Transverse colon (tissue), 4 donors: ENCODE measurements around the gene KCNN2. TPM values are rescaled to one million over a fixed set of nuclear protein-coding genes. Genes with fewer than 3 reads are reported as not detected.
"Not testable (repeated sequence)": the region's sequence is repeated elsewhere in the genome, so short reads cannot be mapped to it uniquely, and the experiment has no call there.

Experiments used
- DNase-seq: peaks from one replicate; pipeline ENCODE4 v3.0.0-alpha.2; 2019
- H3K27ac ChIP-seq, 4 donors: fragments of 200-600 bp; sonication (generic); 2 replicates each; pipeline ENCODE4 v1.5.1; 2016 to 2018; ENCODE audit warnings: inconsistent platforms in 4 of 4
- H3K27me3 ChIP-seq: fragments of 200-600 bp; sonication (generic); 2 replicates; pipeline ENCODE4 v1.5.1; 2017; ENCODE audit warnings: inconsistent platforms
- H3K36me3 ChIP-seq, 4 donors: fragments of 200-600 bp; sonication (generic); 2 replicates each; pipeline ENCODE4 v1.5.1; 2017 to 2019; ENCODE audit warnings: inconsistent platforms in 4 of 4
- H3K4me1 ChIP-seq, 4 donors: fragments of 200-600 bp; sonication (generic); 2 replicates each; pipeline ENCODE4 v1.5.1; 2017 to 2020; ENCODE audit warnings: inconsistent platforms in 4 of 4
- H3K4me3 ChIP-seq, 4 donors: fragments of 200-600 bp; sonication (generic); 1 replicate in 1 of 4; 2 replicates in 3 of 4; pipeline versions ENCODE4 v1.5.1 to v1.6.1; 2017 to 2019; ENCODE audit warnings: inconsistent platforms in 4 of 4
- H3K9me3 ChIP-seq, 2 donors: fragments of 200-600 bp; sonication (generic); 2 replicates each; pipeline ENCODE4 v1.5.1; 2017 to 2019; ENCODE audit warnings: inconsistent platforms in 2 of 2
- EP300 ChIP-seq: sonication (generic); formaldehyde crosslinking; IDR thresholded peaks from one replicate; pipeline ENCODE4 v1.6.1; 2017; ENCODE audit warnings: antibody characterized with exemption, low read depth
- POLR2A ChIP-seq: fragments of 450-650 bp; IDR thresholded peaks from one replicate; pipeline ENCODE4 v1.6.1; 2016; ENCODE audit warnings: antibody characterized with exemption, mild to moderate bottlenecking, moderate library complexity
- POLR2AphosphoS5 ChIP-seq, 3 donors: sonication (generic); formaldehyde crosslinking; IDR thresholded peaks; one replicate each; pipeline ENCODE4 v1.6.1; 2016; ENCODE audit warnings: antibody characterized with exemption in 3 of 3
- WGBS, 2 donors: methylation state at CpG; one replicate each; pipeline ENCODE4 v1.1.5; 2018; ENCODE audit warnings: low coverage in 1 of 2; 5-methylcytosine and 5-hydroxymethylcytosine counted together
- in situ Hi-C, 4 donors: fragments of 200-750 bp; cut with MboI; loops; one replicate each; pipeline versions ENCODE4 v1.15.0 to v1.15.1; 2017; ENCODE audit warnings: low sequenced_read_pairs in 3 of 4, low pct_ligation_motif_present in 1 of 4, low pct_unique_long_range_greater_than_20kb in 1 of 4
- intact Hi-C: fragments of 100-400 bp; cut with DNase I; formaldehyde crosslinking; loops from one replicate; pipeline ENCODE4 v1.15.1; 2023; ENCODE audit warnings: low total_unique reads
- total RNA-seq, 4 donors: library from RNA; depleted of rRNA; stranded (reverse); fragments of >200 nt; gene quantifications; one replicate each; pipeline ENCODE4 v1.1.0, GENCODE V29; 2016
- TF ChIP-seq, protein P1 (sequence below), 5 experiments: fragments of 200-600 bp in 3 of 5; fragments of 450-650 bp in 2 of 5; sonication (generic) in 3 of 5; IDR thresholded peaks; 1 replicate in 2 of 5; 2 replicates in 3 of 5; pipeline ENCODE4 v1.5.1; 2016 to 2017; ENCODE audit warnings: antibody characterized with exemption in 5 of 5, inconsistent platforms in 3 of 5, mild to moderate bottlenecking in 2 of 5, moderate library complexity in 1 of 5

Gene KCNN2
- total RNA-seq, 4 donors from 2014 or later, result 0.16 to 5.8 (median 0.58) TPM

DNA sequence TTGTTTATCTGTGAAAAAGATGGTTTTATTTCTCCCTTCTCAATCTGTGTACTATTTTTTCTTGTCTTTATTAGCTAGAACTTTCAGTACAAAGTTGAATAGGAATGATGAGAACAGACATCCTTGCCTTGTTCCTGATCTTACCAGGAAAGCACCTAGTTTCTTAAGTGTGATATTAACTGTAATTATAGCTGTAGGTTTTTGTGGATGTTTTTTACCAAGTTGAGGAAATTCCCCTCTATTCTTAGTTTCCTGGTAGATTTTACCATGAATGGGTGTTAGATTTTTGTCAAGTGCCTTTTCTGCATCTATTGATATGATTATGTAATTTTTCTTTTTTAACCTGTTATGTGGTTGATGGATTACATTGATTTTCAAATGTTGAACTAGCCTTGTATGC is 68.7 kb downstream of the KCNN2 start:
- no peaks in the 10 kb centered on the region for H3K27me3 ChIP-seq
- DNase-seq, result no peak
- no peak for TF ChIP-seq EP300
- TF ChIP-seq POLR2AphosphoS5 (IDR thresholded peaks at IDR 0.05), result no peak
- TF ChIP-seq, protein P1, sequence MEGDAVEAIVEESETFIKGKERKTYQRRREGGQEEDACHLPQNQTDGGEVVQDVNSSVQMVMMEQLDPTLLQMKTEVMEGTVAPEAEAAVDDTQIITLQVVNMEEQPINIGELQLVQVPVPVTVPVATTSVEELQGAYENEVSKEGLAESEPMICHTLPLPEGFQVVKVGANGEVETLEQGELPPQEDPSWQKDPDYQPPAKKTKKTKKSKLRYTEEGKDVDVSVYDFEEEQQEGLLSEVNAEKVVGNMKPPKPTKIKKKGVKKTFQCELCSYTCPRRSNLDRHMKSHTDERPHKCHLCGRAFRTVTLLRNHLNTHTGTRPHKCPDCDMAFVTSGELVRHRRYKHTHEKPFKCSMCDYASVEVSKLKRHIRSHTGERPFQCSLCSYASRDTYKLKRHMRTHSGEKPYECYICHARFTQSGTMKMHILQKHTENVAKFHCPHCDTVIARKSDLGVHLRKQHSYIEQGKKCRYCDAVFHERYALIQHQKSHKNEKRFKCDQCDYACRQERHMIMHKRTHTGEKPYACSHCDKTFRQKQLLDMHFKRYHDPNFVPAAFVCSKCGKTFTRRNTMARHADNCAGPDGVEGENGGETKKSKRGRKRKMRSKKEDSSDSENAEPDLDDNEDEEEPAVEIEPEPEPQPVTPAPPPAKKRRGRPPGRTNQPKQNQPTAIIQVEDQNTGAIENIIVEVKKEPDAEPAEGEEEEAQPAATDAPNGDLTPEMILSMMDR (IDR thresholded peaks at IDR 0.05), result no peak
- TF ChIP-seq POLR2A, result no peak
- H3K36me3 ChIP-seq, result no peaks in the 10 kb centered on the region
- H3K4me3 ChIP-seq, result no peak overlapping the region
- H3K4me1 ChIP-seq, result no peaks in the 10 kb centered on the region
- H3K9me3 ChIP-seq, result no peaks in the 10 kb centered on the region
- intact Hi-C loops (no loop called here), in situ Hi-C loops (loop anchor here in 1 of 4 donors (25.0 kb wide), 1 partner anchor 768 kb away; no protein-coding TSS in a partner anchor)
- no peak overlapping the region for H3K27ac ChIP-seq

DNA sequence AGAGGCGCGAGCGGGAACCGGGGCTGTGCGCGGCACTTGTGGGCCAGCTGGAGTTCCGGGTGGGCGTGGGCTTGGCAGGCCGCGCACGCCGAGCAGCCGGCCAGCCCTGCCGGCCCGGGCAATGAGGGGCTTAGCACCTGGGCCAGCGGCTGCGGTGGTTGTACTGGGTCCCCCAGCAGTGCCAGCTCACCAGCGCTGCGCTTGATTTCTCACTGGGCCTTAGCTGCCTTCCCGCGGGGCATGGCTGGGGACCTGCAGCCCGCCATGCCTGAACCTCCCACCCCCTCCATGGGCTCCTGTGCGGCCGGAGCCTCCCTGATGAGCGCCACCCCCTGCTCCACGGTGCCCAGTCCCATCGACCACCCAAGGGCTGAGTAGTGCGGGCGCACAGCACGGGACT is 70.8 kb downstream of the KCNN2 start:
- H3K4me3 ChIP-seq, H3K36me3 ChIP-seq, H3K27me3 ChIP-seq, H3K27ac ChIP-seq, DNase-seq, H3K9me3 ChIP-seq, intact Hi-C loops, H3K4me1 ChIP-seq: not testable (repeated sequence)
- in situ Hi-C loops, result loop anchor here in 1 of 4 donors (25.0 kb wide), 1 partner anchor 770 kb away; no protein-coding TSS in a partner anchor
- 96% methylated on average over 17 of the region's 30 CpGs; no CpG with 5 or more reads in 1 of the 2 donors for WGBS, 2 donors

DNA sequence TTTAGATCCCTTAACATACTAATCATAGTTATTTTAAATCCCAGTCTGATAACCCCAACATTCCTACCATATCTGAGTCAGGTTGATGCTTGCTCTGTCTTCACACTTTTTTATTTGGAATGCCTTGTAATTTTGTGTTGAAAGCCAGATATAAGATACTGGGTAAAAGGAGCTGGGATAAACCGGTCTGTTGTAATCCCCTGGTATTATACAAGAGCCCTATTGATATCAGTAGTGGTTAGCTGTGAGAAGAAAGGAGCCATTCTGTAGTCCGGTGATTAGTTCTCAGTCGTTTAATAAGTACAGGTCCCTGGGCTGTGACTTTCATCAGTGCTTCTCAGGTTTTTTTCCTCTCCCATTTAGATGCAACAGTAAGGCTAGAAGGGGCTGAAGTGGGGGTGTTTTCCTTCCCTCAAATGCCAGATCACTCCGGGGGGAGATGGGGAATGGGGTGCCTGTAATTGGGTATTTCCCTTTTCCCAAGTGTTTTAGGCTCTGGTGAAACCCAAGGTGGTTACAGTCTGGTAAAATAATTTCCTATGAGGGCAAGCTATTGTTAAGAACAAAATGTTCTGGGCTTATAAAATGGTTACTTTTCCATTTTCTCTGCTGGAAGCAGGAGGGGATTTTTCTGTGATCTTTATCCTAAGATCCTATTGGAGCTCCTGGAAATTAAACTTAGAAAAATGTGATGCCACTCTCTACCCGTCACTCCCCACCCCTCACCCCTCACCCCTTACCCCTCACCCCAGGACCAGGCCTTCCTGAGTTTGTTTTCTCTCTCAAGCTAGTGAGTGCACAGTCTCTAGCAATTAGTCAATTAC is 72.7 kb downstream of the KCNN2 start:
- in situ Hi-C loops, result loop anchor here in 1 of 4 donors (25.0 kb wide), 1 partner anchor 772 kb away; no protein-coding TSS in a partner anchor
- Histone ChIP-seq H3K27ac (no peak overlapping the region), H3K4me3 (no peak overlapping the region), H3K27me3 (no peaks in the 10 kb centered on the region), H3K9me3 (no peaks in the 10 kb centered on the region), H3K36me3 (no peaks in the 10 kb centered on the region), H3K4me1 (no peaks in the 10 kb centered on the region)
- TF ChIP-seq POLR2AphosphoS5 (IDR thresholded peaks at IDR 0.05) (no peak), EP300 (no peak)
- TF ChIP-seq, protein P1 (IDR thresholded peaks at IDR 0.05), result no peak
- intact Hi-C loops, result no loop called here
- WGBS, 2 donors, result 68 to 79% methylated on average over 3 to 5 of the region's 5 CpGs
- no peak for DNase-seq

DNA sequence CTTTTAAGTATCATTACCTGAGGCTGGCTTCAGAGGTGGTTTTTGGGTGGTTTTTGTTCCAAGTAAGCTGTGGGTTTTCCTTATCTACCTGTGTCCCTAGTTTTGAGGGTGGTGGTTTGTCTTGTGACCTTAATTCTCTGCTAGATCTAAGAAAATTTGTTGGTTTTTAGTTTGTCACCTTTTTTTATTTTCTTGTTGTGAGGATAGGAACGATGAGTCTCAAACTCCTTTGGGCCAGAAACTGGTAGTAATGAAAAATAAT is 73.3 kb downstream of the KCNN2 start:
- no peaks in the 10 kb centered on the region for H3K27me3 ChIP-seq
- no peak overlapping the region for H3K4me3 ChIP-seq
- in situ Hi-C loops (loop anchor here in 1 of 4 donors (25.0 kb wide), 1 partner anchor 773 kb away; no protein-coding TSS in a partner anchor), intact Hi-C loops (no loop called here)
- TF ChIP-seq POLR2A, result no peak
- TF ChIP-seq, protein P1 (IDR thresholded peaks at IDR 0.05), result no peak
- no peak for TF ChIP-seq POLR2AphosphoS5 (IDR thresholded peaks at IDR 0.05)
- TF ChIP-seq EP300, result no peak
- H3K4me1 ChIP-seq, result no peaks in the 10 kb centered on the region
- no peak for DNase-seq
- WGBS, 2 donors, result 79 to 81% methylated on average over 1 of the region's 1 CpG
- H3K27ac ChIP-seq, result no peak overlapping the region
- no peaks in the 10 kb centered on the region for H3K9me3 ChIP-seq
- no peaks in the 10 kb centered on the region for H3K36me3 ChIP-seq

DNA sequence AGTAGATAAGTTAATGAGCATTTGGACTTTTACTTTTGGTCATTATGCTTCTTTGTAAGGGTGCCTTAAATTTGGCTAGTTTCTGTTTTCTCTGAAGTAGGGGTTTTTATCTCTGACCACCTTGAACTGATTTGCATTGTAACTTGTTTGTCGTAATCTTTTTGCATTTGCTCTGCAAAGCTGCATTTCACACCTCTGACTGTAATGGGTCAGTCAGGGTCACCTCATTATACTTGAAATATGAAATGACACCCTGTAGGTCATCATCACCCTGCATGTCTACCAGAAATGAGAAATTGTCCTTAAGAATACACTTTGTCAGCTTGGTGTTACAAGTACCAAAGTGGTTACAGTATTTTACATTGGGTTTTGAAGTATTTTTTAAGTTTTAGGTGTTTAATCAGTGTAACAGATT is 74.0 kb downstream of the KCNN2 start:
- Histone ChIP-seq H3K36me3 (no peaks in the 10 kb centered on the region), H3K27me3 (no peaks in the 10 kb centered on the region), H3K27ac (no peak overlapping the region), H3K9me3 (no peaks in the 10 kb centered on the region), H3K4me3 (no peak overlapping the region), H3K4me1 (no peaks in the 10 kb centered on the region)
- DNase-seq, result no peak
- WGBS, 2 donors, result 85 to 100% methylated on average over 1 of the region's 1 CpG
- intact Hi-C loops (no loop called here), in situ Hi-C loops (loop anchor here in 1 of 4 donors (25.0 kb wide), 1 partner anchor 774 kb away; no protein-coding TSS in a partner anchor)
- TF ChIP-seq, protein P1 (IDR thresholded peaks at IDR 0.05), result no peak
